Endodermal cell (in vitro differentiated cells): ENCODE data around the gene RNFT2. TPM values are rescaled to one million over a fixed set of nuclear protein-coding genes. Genes with fewer than 3 reads are reported as not detected.

Experiments used
- DNase-seq: peaks from one replicate; pipeline ENCODE4 v3.0.0-alpha.2; 2017
- H3K27ac ChIP-seq: 2 replicates; pipeline ENCODE4 v1.5.1; 2013; ENCODE audit warnings: mild to moderate bottlenecking, low read depth, low read length, moderate library complexity
- H3K27me3 ChIP-seq: 2 replicates; pipeline ENCODE4 v1.6.1; 2013; ENCODE audit warnings: mild to moderate bottlenecking, low read length, moderate library complexity; ENCODE audit not compliant: insufficient read depth, control insufficient read depth, poor library complexity, severe bottlenecking
- H3K36me3 ChIP-seq: 2 replicates; pipeline ENCODE4 v1.7.0; 2013; ENCODE audit warnings: mild to moderate bottlenecking, low read length, moderate library complexity; ENCODE audit not compliant: control insufficient read depth, insufficient read depth
- H3K4me1 ChIP-seq: one replicate; pipeline ENCODE4 v1.7.0; 2013; ENCODE audit warnings: low read length; ENCODE audit not compliant: control insufficient read depth, insufficient read depth
- H3K4me3 ChIP-seq: 2 replicates; pipeline ENCODE4 v1.5.1; 2013; ENCODE audit warnings: mild to moderate bottlenecking, low read length, moderate library complexity
- H3K9ac ChIP-seq: 2 replicates; pipeline ENCODE4 v1.6.1; 2013; ENCODE audit warnings: mild to moderate bottlenecking, low read length, moderate library complexity; ENCODE audit not compliant: poor library complexity, severe bottlenecking; ENCODE audit errors: extremely low read depth
- H3K9me3 ChIP-seq: 2 replicates; pipeline ENCODE4 v1.6.1; 2013; ENCODE audit warnings: mild to moderate bottlenecking, low read length, moderate library complexity; ENCODE audit not compliant: control insufficient read depth
- H3K27ac Mint-ChIP-seq: 2 replicates; pipeline ENCODE4 v1.8.0; 2020; ENCODE audit warnings: mixed read lengths
- H3K27me3 Mint-ChIP-seq: 2 replicates; pipeline ENCODE4 v1.8.0; 2021; ENCODE audit warnings: mild to moderate bottlenecking, mixed read lengths; ENCODE audit not compliant: insufficient read depth
- H3K36me3 Mint-ChIP-seq: 2 replicates; pipeline ENCODE4 v1.8.0; 2020; ENCODE audit warnings: low read depth, mixed read lengths
- H3K4me1 Mint-ChIP-seq: 2 replicates; pipeline ENCODE4 v1.8.0; 2020; ENCODE audit warnings: mixed read lengths
- H3K4me3 Mint-ChIP-seq: 2 replicates; pipeline ENCODE4 v1.8.0; 2020; ENCODE audit warnings: mild to moderate bottlenecking, moderate library complexity, mixed read lengths
- H3K9me3 Mint-ChIP-seq: 2 replicates; pipeline ENCODE4 v1.8.0; 2020; ENCODE audit warnings: mild to moderate bottlenecking, mixed read lengths
- CTCF ChIP-seq: fragments of 200-600 bp; sonication (generic); conservative IDR thresholded peaks from 2 replicates; pipeline ENCODE4 v1.5.0; 2021; ENCODE audit warnings: antibody characterized with exemption, mild to moderate bottlenecking
- WGBS, 2 experiments: methylation state at CpG; one replicate each; pipeline versions ENCODE4 v1.1.5 to v1.1.7; 2013; ENCODE audit warnings: missing lambda C conversion rate in 2 of 2, mixed read lengths in 1 of 2; ENCODE audit not compliant: insufficient coverage in 1 of 2, insufficient read length in 1 of 2; 5-methylcytosine and 5-hydroxymethylcytosine counted together
- total RNA-seq, 2 donors: library from RNA; stranded (reverse); fragmentation: NEBNext Ultra II Directional in 1 of 2; extraction: Animal tissue kit (Norgen Biotek cat#: 25700) in 1 of 2; gene quantifications; 2 replicates in 1 of 2; 3 replicates in 1 of 2; pipeline ENCODE4 v1.2.1, GENCODE V29; 2021

Gene RNFT2
- total RNA-seq, 2 donors from 2014 or later, result 28.0 to 51.2 TPM

GRCh38 chr12:116896411-116896924 is 158.4 kb downstream of the RNFT2 start:
- WGBS, 2 experiments, result 78 to 90% methylated on average over 7 of the region's 7 CpGs
- H3K4me3 Mint-ChIP-seq, result no peak overlapping the region
- Histone ChIP-seq H3K4me1 (no peaks in the 10 kb centered on the region), H3K9ac (no peak overlapping the region), H3K27me3 (peaks cover 6% of the 10 kb centered on the region), H3K9me3 (no peaks in the 10 kb centered on the region), H3K4me3 (no peak overlapping the region), H3K36me3 (no peaks in the 10 kb centered on the region), H3K27ac (no peak overlapping the region)
- DNase-seq, result no peak
- H3K9me3 Mint-ChIP-seq, result no peaks in the 10 kb centered on the region
- no peaks in the 10 kb centered on the region for H3K4me1 Mint-ChIP-seq
- peaks cover 18% of the 10 kb centered on the region for H3K27me3 Mint-ChIP-seq
- H3K27ac Mint-ChIP-seq, result no peak overlapping the region
- no peak for TF ChIP-seq CTCF
- no peaks in the 10 kb centered on the region for H3K36me3 Mint-ChIP-seq

GRCh38 chr12:116897476-116897875 is 159.4 kb downstream of the RNFT2 start:
- H3K27ac Mint-ChIP-seq, result no peak overlapping the region
- no peak for DNase-seq
- H3K36me3 ChIP-seq, result no peaks in the 10 kb centered on the region
- peaks cover 21% of the 10 kb centered on the region for H3K27me3 Mint-ChIP-seq
- WGBS, 2 experiments, result 92 to 93% methylated on average over 2 to 4 of the region's 4 CpGs
- TF ChIP-seq CTCF, result no peak
- H3K4me1 ChIP-seq, result no peaks in the 10 kb centered on the region
- peaks cover 6% of the 10 kb centered on the region for H3K27me3 ChIP-seq
- no peak overlapping the region for H3K4me3 Mint-ChIP-seq
- no peaks in the 10 kb centered on the region for H3K9me3 Mint-ChIP-seq
- no peak overlapping the region for H3K9ac ChIP-seq
- H3K9me3 ChIP-seq, result no peaks in the 10 kb centered on the region
- H3K4me1 Mint-ChIP-seq, result no peaks in the 10 kb centered on the region
- no peak overlapping the region for H3K27ac ChIP-seq
- H3K36me3 Mint-ChIP-seq, result no peaks in the 10 kb centered on the region
- no peak overlapping the region for H3K4me3 ChIP-seq

- Mint-ChIP-seq H3K36me3 (no peaks in the 10 kb centered on the region), H3K9me3 (no peaks in the 10 kb centered on the region), H3K4me3 (no peak overlapping the region), H3K27me3 (peaks cover 18% of the 10 kb centered on the region), H3K27ac (no peak overlapping the region), H3K4me1 (no peaks in the 10 kb centered on the region)
- DNase-seq, result no peak
- TF ChIP-seq CTCF, result no peak
- Histone ChIP-seq H3K9me3 (no peaks in the 10 kb centered on the region), H3K27ac (no peak overlapping the region), H3K4me1 (no peaks in the 10 kb centered on the region), H3K36me3 (no peaks in the 10 kb centered on the region), H3K4me3 (no peak overlapping the region), H3K27me3 (peaks cover 6% of the 10 kb centered on the region), H3K9ac (no peak overlapping the region)
- 83 to 91% methylated on average over 3 of the region's 3 CpGs for WGBS, 2 experiments
Measured at GRCh38 chr12:116898669-116899068, 160.6 kb downstream of the RNFT2 start.
